ENCODE results near the gene OSBPL5.

The OSBPL5 gene

DNA sequence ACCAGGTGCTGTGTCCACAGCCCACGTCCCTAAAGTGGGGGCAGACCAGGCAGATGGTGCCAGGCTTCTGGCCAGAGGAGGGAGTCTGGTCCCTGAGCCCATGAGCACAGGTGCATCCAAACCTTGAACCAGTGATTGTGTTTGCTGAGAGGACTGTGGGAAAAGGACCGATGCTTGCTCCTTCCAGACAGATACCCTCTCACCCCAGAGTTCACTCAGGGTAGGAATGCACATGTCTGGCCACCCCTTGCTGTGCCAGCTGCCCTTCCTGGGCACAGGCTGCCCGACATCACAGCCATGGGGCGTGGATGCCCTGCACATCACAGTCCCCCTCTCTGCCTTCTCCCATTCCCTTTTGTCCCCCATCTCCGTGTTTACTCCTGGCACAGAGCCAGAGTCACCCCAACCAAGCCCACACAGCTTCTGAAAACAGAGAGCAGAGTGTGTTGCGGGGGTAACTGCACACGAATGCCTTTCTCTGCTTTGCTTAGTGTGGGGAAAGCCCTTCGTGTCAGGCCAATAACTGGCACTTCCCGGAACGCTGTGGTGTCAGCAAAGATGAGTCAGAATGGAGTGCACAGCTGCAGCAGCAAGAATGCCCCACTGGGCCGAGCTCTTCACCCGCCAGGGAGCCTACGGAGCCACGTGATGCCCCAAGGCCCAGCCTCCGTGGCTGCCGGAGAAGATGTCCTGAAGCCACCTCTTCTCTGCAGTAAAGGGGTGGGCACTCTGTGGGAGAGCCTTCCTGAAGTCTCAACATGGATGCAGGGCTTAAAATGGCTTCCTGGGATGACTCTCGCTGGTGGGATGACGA, 115.5 kb downstream of the OSBPL5 start:
- DNase-seq, result peak; percentile 58 to 74

DNA sequence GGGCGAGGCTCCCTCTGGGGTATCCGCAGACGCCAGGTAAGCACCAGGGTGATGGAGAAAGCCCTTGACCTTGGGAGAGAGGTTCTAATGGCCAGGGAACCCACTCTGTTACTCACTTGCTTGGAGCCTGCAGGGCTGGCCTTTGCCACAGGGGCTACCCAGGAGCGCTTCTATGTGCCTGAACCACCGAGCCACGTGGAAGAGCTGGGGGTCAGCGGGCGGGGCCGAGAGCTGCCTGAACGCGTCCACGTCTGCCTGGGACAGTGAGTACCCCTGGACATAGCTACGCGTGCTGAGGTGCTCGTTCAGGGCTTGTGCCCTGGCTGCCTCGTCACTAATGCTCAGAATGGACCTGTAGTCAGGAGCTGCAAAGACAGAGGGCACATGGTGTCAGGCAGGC, 117.5 kb downstream of the OSBPL5 start:
- no peak for DNase-seq

DNA sequence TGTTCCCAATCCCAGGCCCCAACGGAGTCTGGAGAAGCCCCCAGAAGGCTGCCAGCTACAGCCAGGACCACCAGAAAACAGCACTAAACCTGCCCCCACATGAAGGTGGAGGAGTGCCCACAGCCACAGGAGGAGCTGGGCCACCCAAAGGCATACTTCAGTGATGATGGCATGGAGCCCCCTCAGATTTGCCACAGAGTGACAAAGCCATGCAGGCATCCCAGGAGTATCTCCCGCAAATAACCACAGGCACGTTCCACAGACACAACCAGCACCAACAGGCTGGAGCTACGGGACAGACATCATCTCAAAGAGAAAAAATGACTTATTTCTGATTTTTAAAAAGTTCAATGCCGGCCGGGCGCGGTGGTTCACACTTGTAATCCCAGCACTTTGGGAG, 118.5 kb downstream of the OSBPL5 start:
- no peak for DNase-seq

DNA sequence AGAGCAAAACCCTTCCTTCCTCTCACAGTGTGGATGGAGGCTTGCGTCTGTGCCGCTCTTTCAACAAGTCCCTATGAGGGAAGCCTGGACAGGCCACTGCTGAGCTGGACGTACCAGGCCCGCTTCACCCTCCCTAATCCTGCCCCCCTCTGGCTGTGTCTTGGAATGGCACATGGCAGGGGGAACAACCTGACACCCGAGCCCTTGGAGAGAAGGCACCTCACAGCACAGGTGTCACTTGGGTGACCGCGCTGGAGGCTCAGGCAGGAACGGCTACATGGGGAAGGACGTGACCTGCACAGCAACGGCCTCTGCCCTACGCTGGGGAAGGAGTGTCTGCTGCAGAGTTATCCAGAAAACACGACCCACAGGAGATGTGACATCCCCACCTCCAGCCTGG, 118.9 kb downstream of the OSBPL5 start:
- no peak for DNase-seq

DNA sequence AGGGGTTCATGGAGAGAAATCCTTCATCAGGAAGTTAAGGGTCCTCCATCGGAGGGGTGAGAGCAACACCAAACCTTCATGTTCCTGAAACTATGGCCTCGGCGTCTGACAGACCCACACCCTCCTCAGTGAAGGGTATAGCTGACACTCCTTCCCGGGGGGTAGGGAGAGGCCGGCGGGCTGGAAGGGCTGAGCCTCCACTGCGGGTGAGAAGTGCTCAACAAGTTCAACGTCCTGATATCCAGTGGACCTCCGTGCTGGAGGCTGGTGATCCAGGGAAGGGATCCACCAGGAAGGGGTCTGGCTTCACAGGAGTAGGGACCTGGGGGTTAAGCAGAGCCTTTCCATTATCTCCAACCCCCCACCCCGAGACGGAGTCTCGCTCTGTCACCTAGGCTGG, 120.2 kb downstream of the OSBPL5 start:
- no peak for DNase-seq

DNA sequence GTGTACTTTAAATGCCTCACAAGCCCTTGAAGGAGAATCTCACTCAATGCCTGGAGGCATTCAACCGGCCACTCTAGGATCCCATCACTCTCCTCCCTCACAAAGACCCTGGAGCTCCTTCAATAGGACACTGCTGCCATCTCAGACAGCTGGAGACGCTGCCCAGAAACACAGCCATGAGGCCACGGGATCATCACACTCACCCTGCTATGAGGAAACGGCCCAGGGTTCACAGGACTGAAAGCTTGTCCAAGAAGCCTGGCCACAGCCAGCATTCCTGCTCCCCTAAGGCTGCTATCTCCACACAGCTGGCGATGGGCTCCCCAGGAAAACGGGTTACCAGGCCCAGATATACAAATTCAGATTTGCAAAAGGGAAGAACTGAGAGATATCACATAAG, 121.1 kb downstream of the OSBPL5 start:
- DNase-seq, result no peak

DNA sequence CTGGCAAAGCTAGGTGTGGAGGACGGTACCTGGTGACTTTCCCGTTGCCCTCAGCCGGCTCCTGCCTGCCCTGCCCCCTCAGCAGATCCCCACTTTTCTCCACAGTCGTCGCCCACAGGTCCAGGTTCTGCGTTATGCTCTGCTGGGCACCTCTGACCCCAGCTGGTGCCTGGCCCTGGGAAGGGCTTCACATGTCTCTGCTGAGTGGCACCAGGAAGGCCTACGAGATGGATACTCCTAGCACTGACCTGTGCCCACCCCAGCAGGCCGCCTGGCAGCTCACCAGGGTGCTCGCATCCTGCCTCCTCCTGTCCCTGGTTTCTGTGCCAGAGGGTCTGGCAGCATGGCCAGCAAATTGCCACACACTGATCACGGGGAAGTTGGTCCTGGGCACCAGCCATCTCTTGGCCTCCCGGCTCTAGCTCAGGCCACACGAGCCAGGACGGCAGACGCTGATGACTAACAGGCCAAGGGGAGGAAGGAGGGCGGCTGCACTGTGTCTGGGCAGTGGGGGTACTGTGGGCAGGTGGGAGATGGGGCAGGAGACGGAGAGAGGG, 121.7 kb downstream of the OSBPL5 start:
- no peak for DNase-seq

DNA sequence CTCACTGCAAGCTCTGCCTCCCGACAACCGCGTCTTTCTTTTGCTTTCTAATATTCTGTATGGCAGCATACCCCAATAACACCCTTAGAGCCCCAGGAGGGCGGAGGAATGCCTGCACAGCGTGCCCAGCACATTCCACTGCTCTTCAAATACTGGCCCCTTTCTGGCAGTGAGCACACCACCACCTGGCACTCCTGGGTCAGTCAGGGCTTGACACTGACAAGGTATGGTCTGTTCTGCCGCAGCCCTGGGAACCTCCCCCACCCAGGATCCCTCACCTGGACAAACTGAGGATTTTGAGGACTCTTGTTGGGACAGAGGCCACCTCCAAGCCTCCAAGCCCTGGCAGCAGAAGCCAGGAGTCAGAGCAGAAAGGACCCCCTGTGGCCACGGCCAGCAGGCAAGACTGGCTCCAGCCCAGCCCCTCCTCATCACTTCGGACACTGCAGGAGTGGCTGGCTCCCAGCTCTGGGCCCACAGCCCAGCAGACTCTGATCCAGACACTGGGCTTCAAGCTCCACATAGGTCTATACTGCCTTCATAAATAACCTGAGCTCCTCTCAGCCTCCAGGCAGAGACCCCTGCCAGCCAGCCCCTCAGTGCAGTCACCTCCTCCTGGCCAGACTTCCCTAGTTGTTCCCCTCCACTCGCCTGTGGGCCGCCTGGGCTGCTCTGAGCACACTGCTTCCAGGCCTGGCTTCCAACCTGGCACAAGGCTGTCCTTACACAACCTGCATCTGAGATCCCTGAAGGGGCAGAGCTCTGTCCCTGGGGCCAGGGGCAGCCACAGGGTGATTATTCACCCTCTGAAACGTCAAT, 122.4 kb downstream of the OSBPL5 start:
- no peak for DNase-seq

DNA sequence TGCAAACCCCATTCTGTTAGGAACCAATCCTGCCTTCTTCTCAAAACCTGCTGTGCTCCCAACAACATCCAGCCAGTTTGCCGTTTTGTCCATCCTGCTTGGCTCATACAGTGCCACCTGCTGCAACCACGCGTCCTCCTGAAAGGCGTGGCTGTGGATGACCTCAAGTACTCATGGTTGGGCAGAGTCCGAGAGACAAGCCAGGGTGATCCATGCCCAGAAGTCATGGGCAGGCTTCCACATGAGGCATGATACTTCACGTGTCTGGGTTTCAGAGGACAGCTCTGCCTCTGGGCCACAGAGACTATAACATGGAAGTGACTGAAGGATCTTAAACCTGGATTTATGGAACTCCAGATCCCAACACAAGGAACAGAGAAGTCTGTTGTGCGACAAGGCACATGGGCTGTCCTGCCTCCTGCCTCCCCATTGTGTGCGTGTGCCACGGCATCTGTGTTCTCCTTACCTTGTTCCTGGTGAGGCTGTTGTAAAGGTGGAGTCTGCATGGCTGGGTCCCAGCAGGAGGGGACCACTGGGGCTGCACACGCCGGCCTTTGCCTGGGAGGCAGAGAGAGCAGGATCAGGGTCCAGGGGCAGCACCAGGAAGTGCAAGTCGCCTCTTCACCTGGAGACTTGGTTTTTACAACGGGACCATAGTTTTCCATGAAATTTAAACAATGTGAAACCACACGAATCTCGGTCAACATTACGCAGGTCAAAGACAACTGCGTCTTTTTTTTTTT, 123.2 kb downstream of the OSBPL5 start:
- DNase-seq, result no peak

DNA sequence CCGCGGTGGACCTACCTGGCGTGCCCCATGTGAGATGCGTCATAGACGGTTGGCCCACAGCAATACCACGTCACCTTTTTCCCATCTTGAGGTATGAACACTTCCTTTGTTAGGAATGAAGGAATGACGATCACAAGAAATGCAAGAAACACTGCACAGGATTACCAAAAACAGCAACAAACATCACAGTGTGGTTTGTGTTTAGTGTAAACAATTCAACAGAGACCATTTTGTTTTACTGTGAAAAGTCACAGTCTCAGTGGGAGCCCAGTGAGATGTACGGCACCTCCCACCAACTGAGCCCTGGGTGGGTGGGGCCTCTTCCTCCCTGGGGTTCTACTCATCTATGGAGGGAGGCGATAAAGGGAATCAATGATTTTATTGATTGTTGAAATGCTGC, 124.2 kb downstream of the OSBPL5 start:
- no peak for DNase-seq

DNA sequence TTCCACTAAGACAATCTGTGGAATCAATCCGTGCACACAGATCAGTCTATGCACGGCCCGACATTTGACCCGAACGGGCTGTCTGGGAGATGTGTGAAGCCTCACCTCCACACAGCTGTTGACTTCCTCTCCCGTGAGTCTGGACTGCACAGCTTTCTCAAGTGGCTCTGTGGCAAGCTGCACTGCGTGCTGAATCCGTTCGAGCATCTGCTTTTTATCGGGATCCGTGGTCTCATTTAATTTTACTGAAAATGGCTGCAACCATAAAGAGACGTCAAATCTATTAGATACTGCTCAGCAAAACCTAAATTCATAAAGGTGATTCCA, 127.2 kb downstream of the OSBPL5 start:
- no peak for DNase-seq

All from stimulated activated CD4-positive, alpha-beta T cell treated with anti-CD3 and anti-CD28 coated beads, Interleukin-2, amount 100 ng/mL, for 24 hours (primary cell).